RWPE2 (cell line): ENCODE measurements around the gene EPS8L2.

Experiments
- ATAC-seq: fragments of 200-7000 bp; cut with Tn5 transposase; 3 replicates; pipeline ENCODE4 v1.9.1; 2021; ENCODE audit warnings: low read depth
- DNase-seq: peaks from one replicate; pipeline ENCODE4 v3.0.0-alpha.2; 2020; ENCODE audit warnings: low spot score
- H3K27ac ChIP-seq: fragments of 450-650 bp; 2 replicates; pipeline ENCODE4 v1.5.1; 2017; ENCODE audit warnings: mild to moderate bottlenecking; ENCODE audit not compliant: poor library complexity, severe bottlenecking
- H3K27me3 ChIP-seq: fragments of 250-450 bp; sonication (Bioruptor Pico); 2 replicates; pipeline ENCODE4 v1.5.1; 2021; ENCODE audit warnings: mild to moderate bottlenecking, moderate library complexity; ENCODE audit not compliant: insufficient read depth, poor library complexity, severe bottlenecking
- H3K36me3 ChIP-seq: fragments of 250-450 bp; sonication (Bioruptor Pico); 2 replicates; pipeline ENCODE4 v1.5.1; 2020; ENCODE audit warnings: low read depth, mild to moderate bottlenecking, moderate library complexity
- H3K4me1 ChIP-seq: fragments of 250-450 bp; sonication (Bioruptor Pico); 2 replicates; pipeline ENCODE4 v1.5.1; 2021; ENCODE audit warnings: mild to moderate bottlenecking, moderate library complexity; ENCODE audit not compliant: insufficient read depth, poor library complexity, severe bottlenecking
- H3K4me3 ChIP-seq: fragments of 250-450 bp; sonication (Bioruptor Pico); 2 replicates; pipeline ENCODE4 v1.5.1; 2021; ENCODE audit warnings: mild to moderate bottlenecking, moderate library complexity; ENCODE audit not compliant: severe bottlenecking
- H3K9me3 ChIP-seq: fragments of 250-450 bp; sonication (Bioruptor Pico); 2 replicates; pipeline ENCODE4 v1.5.1; 2021; ENCODE audit warnings: mild to moderate bottlenecking, moderate library complexity; ENCODE audit not compliant: severe bottlenecking
- TF ChIP-seq, protein P1 (sequence below): fragments of 450-650 bp; IDR thresholded peaks from one replicate; pipeline ENCODE4 v1.5.1; 2017; ENCODE audit warnings: mild to moderate bottlenecking, moderate library complexity; ENCODE audit not compliant: poor library complexity, severe bottlenecking

Gene EPS8L2

GRCh38 chr11:709109-709997 is 3.3 kb downstream of the EPS8L2 start:
- H3K36me3 ChIP-seq, result peaks cover 49% of the 10 kb centered on the region
- H3K27me3 ChIP-seq, result no peaks in the 10 kb centered on the region
- ATAC-seq (no peak), DNase-seq (peak; percentile 54)
- H3K27ac ChIP-seq, result peak overlapping the region; percentile 94
- H3K4me1 ChIP-seq, result peaks cover 19% of the 10 kb centered on the region
- no peak overlapping the region for H3K4me3 ChIP-seq
- TF ChIP-seq, protein P1, sequence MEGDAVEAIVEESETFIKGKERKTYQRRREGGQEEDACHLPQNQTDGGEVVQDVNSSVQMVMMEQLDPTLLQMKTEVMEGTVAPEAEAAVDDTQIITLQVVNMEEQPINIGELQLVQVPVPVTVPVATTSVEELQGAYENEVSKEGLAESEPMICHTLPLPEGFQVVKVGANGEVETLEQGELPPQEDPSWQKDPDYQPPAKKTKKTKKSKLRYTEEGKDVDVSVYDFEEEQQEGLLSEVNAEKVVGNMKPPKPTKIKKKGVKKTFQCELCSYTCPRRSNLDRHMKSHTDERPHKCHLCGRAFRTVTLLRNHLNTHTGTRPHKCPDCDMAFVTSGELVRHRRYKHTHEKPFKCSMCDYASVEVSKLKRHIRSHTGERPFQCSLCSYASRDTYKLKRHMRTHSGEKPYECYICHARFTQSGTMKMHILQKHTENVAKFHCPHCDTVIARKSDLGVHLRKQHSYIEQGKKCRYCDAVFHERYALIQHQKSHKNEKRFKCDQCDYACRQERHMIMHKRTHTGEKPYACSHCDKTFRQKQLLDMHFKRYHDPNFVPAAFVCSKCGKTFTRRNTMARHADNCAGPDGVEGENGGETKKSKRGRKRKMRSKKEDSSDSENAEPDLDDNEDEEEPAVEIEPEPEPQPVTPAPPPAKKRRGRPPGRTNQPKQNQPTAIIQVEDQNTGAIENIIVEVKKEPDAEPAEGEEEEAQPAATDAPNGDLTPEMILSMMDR, result no peak
- H3K9me3 ChIP-seq, result no peaks in the 10 kb centered on the region

DNA sequence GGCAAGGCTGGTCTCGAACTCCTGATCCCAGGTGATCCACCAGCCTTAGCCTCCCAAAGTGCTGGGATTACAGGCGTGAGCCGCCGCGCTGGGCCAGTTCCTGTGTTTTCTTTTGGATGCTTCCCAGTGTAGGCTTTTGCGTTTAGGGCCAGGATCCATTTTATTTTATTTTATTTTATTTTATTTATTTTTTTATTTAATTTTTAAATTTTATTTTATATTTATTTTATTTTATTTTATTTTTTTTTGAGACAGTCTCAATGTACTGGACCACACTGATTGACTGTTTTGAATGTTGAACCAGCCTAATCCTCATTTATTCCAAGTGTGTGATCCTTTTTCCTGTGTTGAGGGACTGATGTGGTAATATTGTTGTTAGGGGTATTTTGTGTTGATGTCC is 8.4 kb downstream of the EPS8L2 start:
- Histone ChIP-seq H3K4me1 (no peaks in the 10 kb centered on the region), H3K27me3 (no peaks in the 10 kb centered on the region)

DNA sequence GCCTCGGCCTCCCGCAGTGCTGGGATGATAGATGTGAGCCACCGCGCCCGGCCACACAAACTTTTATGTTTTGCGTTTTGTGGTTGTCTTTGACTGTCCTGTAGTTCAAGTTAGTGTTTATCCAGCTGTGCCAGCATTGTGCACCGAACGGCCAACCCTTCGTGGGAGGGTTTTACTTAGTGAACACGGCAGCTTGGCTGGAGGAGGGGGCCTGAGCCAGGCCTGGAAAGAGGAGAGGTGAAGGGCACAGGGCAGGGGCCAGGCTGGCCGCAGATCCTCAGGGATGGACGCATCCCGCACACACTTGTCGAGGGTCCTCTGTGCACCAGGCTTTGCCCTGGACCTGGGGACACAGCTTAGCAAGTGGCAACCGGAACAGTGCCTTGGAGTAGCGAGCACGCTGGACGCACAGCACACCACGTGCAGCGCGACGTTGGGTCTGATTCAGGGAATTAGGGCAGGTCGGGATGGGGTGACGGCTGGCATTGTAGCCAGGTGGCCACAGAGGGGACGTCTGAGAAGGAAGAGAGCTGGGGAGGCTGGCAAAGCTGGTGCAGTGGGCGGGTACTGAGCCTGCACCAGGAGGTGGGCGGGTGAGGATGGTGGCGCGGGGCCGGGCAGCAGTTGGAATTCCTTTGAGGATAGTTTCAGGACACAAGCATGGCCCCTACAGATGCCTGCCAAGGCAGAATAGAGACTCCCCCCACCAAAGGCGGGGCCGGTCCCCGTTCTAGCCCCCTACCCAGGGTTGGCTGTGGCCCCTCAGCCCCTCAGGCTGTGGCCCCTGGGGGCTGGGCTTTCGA is 13.4 kb downstream of the EPS8L2 start:
- Histone ChIP-seq H3K4me3 (no peak overlapping the region), H3K9me3 (no peaks in the 10 kb centered on the region), H3K27me3 (no peaks in the 10 kb centered on the region), H3K4me1 (no peaks in the 10 kb centered on the region), H3K36me3 (peaks cover 74% of the 10 kb centered on the region), H3K27ac (no peak overlapping the region)
- TF ChIP-seq, protein P1, result no peak
- ATAC-seq (0 out of 3 replicates have a peak, but pooled peaks have one; percentile 8), DNase-seq (no peak)

More for the DNA sequence above, 8.4 kb downstream of the EPS8L2 start:
- ATAC-seq (no peak), DNase-seq (no peak)
- Histone ChIP-seq H3K27ac (no peak overlapping the region), H3K9me3 (no peaks in the 10 kb centered on the region), H3K4me3 (no peak overlapping the region), H3K36me3 (peaks cover 72% of the 10 kb centered on the region)
- TF ChIP-seq, protein P1, result no peak

- peaks cover 74% of the 10 kb centered on the region for H3K36me3 ChIP-seq
- TF ChIP-seq, protein P1, result no peak
- no peak overlapping the region for H3K27ac ChIP-seq
- H3K4me1 ChIP-seq, result no peaks in the 10 kb centered on the region
- H3K27me3 ChIP-seq, result no peaks in the 10 kb centered on the region
- no peaks in the 10 kb centered on the region for H3K9me3 ChIP-seq
- no peak overlapping the region for H3K4me3 ChIP-seq
- ATAC-seq (no peak), DNase-seq (no peak)
Observed at GRCh38 chr11:720017-720641, 14.1 kb downstream of the EPS8L2 start.
